EH (cell line): Measurements from ENCODE around the gene AP1B1.

Experiments used
- DNase-seq: peaks from one replicate; pipeline ENCODE4 v3.0.0-alpha.2; 2015; ENCODE audit warnings: low read depth

The AP1B1 gene

DNA sequence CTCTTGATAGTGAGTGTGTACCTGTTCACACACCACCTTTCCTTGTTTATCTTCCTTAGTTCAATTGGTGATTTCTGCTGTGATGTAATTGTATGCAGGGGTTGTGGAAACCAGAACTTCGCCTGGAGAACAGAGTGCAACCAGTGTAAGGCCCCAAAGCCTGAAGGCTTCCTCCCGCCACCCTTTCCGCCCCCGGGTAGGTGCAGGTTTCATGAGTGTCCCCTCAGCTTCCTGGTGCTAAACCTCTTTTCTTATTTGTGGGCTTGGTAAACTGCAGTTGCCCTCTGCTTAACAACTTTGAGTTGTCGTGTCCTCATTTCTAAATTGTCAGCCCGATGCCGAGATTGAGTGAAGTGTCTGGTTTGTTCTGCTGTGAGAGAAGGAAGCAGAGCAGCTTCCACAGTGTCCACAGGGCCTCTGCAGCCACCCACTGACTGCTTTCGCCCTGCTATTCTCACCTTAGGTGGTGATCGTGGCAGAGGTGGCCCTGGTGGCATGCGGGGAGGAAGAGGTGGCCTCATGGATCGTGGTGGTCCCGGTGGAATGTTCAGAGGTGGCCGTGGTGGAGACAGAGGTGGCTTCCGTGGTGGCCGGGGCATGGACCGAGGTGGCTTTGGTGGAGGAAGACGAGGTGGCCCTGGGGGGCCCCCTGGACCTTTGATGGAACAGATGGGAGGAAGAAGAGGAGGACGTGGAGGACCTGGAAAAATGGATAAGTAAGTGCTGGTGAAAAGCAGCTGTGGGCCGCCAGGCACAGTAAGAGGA is 89.1 kb downstream of the AP1B1 start:
- no peak for DNase-seq

- DNase-seq, result no peak
These were observed 89.7 kb downstream of the AP1B1 start for GRCh38 chr22:29298641-29299040.

GRCh38 chr22:29292379-29292778 is 96.0 kb downstream of the AP1B1 start:
- DNase-seq, result no peak

DNA sequence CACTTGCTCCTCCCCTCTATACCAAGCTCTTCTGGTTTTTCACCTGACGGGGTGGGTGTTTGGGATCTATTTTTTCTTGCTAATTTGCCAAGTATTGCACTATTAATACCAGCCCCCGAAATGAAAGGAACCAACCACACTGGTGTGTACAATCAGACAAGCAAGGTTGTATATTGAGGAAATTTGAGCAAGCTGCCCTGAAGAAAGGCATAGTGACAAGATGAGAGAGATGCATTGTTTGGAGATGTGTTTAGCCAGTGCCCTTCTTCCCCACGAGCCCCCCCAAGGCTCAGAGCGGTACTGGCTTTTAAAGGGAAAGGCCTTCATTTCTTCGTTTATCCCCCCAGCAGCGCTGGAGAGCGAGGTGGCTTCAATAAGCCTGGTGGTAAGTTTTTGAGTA is 97.2 kb downstream of the AP1B1 start:
- no peak for DNase-seq

- DNase-seq, result no peak
These were observed 98.3 kb downstream of the AP1B1 start for GRCh38 chr22:29290061-29290460.

GRCh38 chr22:29288837-29289236 is 99.5 kb downstream of the AP1B1 start:
- DNase-seq, result no peak

DNA sequence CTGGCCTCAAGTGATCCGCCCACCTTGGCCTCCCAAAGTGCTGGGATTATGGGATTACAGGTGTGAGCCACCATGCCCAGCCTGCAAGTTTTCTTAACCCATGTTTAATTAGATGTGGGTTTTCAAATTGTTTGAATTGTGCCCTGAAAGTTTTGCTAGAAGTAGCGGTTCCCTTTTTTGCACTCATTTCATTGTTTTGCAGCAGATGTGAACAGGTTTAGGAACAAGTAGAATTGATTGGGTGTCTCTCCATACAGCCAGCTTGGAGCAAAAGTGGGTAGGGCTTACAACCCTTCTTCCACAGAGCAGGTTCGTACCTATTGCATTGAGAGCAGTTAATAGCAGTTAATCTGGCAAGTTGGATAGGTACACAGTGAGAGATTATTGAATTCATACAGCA is 104.2 kb downstream of the AP1B1 start:
- no peak for DNase-seq

DNA sequence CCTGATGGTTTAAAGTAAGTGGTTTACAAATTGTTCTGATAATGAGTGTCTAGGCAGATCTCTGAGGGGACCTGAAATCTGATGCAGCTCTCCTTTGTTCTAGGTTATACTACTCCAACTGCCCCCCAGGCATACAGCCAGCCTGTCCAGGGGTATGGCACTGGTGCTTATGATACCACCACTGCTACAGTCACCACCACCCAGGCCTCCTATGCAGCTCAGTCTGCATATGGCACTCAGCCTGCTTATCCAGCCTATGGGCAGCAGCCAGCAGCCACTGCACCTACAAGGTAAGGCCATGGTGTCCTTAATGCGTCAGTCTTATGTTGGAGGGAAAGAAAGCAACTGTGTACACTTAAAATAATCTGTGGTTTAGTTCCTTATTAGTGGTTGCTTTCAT is 110.4 kb downstream of the AP1B1 start:
- no peak for DNase-seq
